CD14-positive monocyte (primary cell): ENCODE results near the gene ERP27. TPM values are rescaled to one million over a fixed set of nuclear protein-coding genes. Genes with fewer than 3 reads are reported as not detected.
A peak's percentile ranks its signal among the peaks of the same experiment; 100 is the strongest.

Experiments used
- DNase-seq, 3 donors: peaks; one replicate each; pipeline ENCODE4 v3.0.0-alpha.2; 2011 to 2022
- H2AFZ ChIP-seq: 2 replicates; pipeline ENCODE4 v1.6.0; 2012; ENCODE audit warnings: mild to moderate bottlenecking, low read depth, low read length, inconsistent platforms; ENCODE audit not compliant: insufficient read depth, poor library complexity, severe bottlenecking
- H3K27ac ChIP-seq, 2 donors: 1 replicate in 1 of 2; 2 replicates in 1 of 2; pipeline ENCODE4 v1.5.1; 2012 to 2013; ENCODE audit warnings: low read length in 2 of 2, control low read depth in 1 of 2, inconsistent platforms in 1 of 2, low read depth in 1 of 2, mild to moderate bottlenecking in 1 of 2
- H3K27me3 ChIP-seq, 2 donors: one replicate each; pipeline versions ENCODE4 v1.6.0 to v1.6.1; 2011 to 2013; ENCODE audit warnings: low read length in 2 of 2; ENCODE audit not compliant: control insufficient read depth in 2 of 2, insufficient read depth in 2 of 2
- H3K36me3 ChIP-seq, 2 donors: replicated peaks in 1 of 2; 1 replicate in 1 of 2; 2 replicates in 1 of 2; pipeline versions ENCODE4 v1.5.1 to v1.6.1; 2012 to 2013; ENCODE audit warnings: low read length in 2 of 2, control low read depth in 1 of 2, inconsistent platforms in 1 of 2, mild to moderate bottlenecking in 1 of 2; ENCODE audit not compliant: insufficient read depth in 2 of 2, control insufficient read depth in 1 of 2
- H3K4me1 ChIP-seq, 2 donors: 1 replicate in 1 of 2; 2 replicates in 1 of 2; pipeline versions ENCODE4 v1.5.1 to v1.6.1; 2012 to 2013; ENCODE audit warnings: low read length in 2 of 2, control low read depth in 1 of 2, inconsistent platforms in 1 of 2, mild to moderate bottlenecking in 1 of 2, moderate library complexity in 1 of 2; ENCODE audit not compliant: insufficient read depth in 2 of 2, control insufficient read depth in 1 of 2
- H3K4me2 ChIP-seq: replicated peaks from 2 replicates; pipeline ENCODE3; 2012; ENCODE audit warnings: low read length, moderate library complexity, mild to moderate bottlenecking; ENCODE audit not compliant: poor library complexity, severe bottlenecking; ENCODE audit errors: extremely low read depth
- H3K4me3 ChIP-seq, 3 experiments: fragments of 200-600 bp in 1 of 3; sonication (generic) in 1 of 3; replicated peaks in 1 of 3; 1 replicate in 2 of 3; 2 replicates in 1 of 3; pipeline ENCODE4 v1.5.1; 2011 to 2013; ENCODE audit warnings: low read length in 3 of 3, mild to moderate bottlenecking in 3 of 3, control low read depth in 2 of 3, low read depth in 2 of 3, inconsistent platforms in 1 of 3, moderate library complexity in 1 of 3
- H3K79me2 ChIP-seq: 2 replicates; pipeline ENCODE4 v1.6.0; 2012; ENCODE audit warnings: mild to moderate bottlenecking, control low read depth, inconsistent platforms, low read length, moderate library complexity; ENCODE audit not compliant: insufficient read depth
- H3K9ac ChIP-seq: 2 replicates; pipeline ENCODE4 v1.6.0; 2017; ENCODE audit warnings: low read length, mild to moderate bottlenecking; ENCODE audit not compliant: insufficient read depth, poor library complexity, severe bottlenecking
- H3K9me3 ChIP-seq, 2 donors: replicated peaks in 1 of 2; 1 replicate in 1 of 2; 2 replicates in 1 of 2; pipeline versions ENCODE4 v1.5.1 to v1.6.1; 2012 to 2013; ENCODE audit warnings: low read length in 2 of 2, control low read depth in 1 of 2; ENCODE audit not compliant: control insufficient read depth in 1 of 2, insufficient read depth in 1 of 2
- H4K20me1 ChIP-seq: 2 replicates; pipeline ENCODE4 v1.6.0; 2012; ENCODE audit warnings: mild to moderate bottlenecking, low read length, control low read depth, moderate library complexity; ENCODE audit not compliant: insufficient read depth
- H3K27ac Mint-ChIP-seq, 7 donors: one replicate each; pipeline ENCODE4 v1.8.0; 2020; ENCODE audit warnings: mild to moderate bottlenecking in 7 of 7, mixed read lengths in 7 of 7, moderate library complexity in 6 of 7, inconsistent platforms in 2 of 7
- H3K27me3 Mint-ChIP-seq, 3 donors: one replicate each; pipeline ENCODE4 v1.8.0; 2021 to 2022; ENCODE audit warnings: low read depth in 3 of 3, mild to moderate bottlenecking in 3 of 3, mixed read lengths in 3 of 3, moderate library complexity in 3 of 3, inconsistent platforms in 1 of 3
- H3K36me3 Mint-ChIP-seq, 2 donors: one replicate each; pipeline ENCODE4 v1.8.0; 2020; ENCODE audit warnings: mixed read lengths in 2 of 2, inconsistent platforms in 1 of 2, mild to moderate bottlenecking in 1 of 2
- H3K4me1 Mint-ChIP-seq: one replicate; pipeline ENCODE4 v1.8.0; 2020; ENCODE audit warnings: mild to moderate bottlenecking, mixed read lengths
- H3K4me3 Mint-ChIP-seq, 2 donors: one replicate each; pipeline ENCODE4 v1.8.0; 2020; ENCODE audit warnings: mild to moderate bottlenecking in 2 of 2, mixed read lengths in 2 of 2, moderate library complexity in 1 of 2
- H3K9me3 Mint-ChIP-seq, 7 donors: one replicate each; pipeline ENCODE4 v1.8.0; 2020 to 2022; ENCODE audit warnings: mixed read lengths in 7 of 7, mild to moderate bottlenecking in 6 of 7, moderate library complexity in 6 of 7, inconsistent platforms in 2 of 7
- CTCF ChIP-seq: fragments of 200-600 bp; IDR thresholded peaks from one replicate; pipeline ENCODE4 v1.8.0; 2022; ENCODE audit warnings: antibody characterized with exemption, mild to moderate bottlenecking
- WGBS: methylation state at CpG from one replicate; pipeline ENCODE4 v1.1.5; 2013; ENCODE audit warnings: missing lambda C conversion rate; ENCODE audit not compliant: insufficient coverage; 5-methylcytosine and 5-hydroxymethylcytosine counted together
- intact Hi-C, 2 donors: fragments of 100-400 bp; cut with micrococcal nuclease; formaldehyde crosslinking; loops; one replicate each; pipeline versions ENCODE4 v1.15.0 to v1.15.1; 2023
- polyA plus RNA-seq, 3 donors: library from polyadenylated mRNA; depleted of rRNA in 1 of 3; unstranded in 2 of 3; stranded (reverse) in 1 of 3; fragments of 300-500 nt in 2 of 3; fragments of >200 nt in 1 of 3; fragmentation: Illumina TruSeq in 2 of 3; gene quantifications; 1 replicate in 2 of 3; 2 replicates in 1 of 3; pipeline ENCODE4 v1.2.3, GENCODE V29; 2012 to 2021

The ERP27 gene
- polyA plus RNA-seq, 3 donors = 2.5 to 7.2 (median 2.5) TPM

DNA sequence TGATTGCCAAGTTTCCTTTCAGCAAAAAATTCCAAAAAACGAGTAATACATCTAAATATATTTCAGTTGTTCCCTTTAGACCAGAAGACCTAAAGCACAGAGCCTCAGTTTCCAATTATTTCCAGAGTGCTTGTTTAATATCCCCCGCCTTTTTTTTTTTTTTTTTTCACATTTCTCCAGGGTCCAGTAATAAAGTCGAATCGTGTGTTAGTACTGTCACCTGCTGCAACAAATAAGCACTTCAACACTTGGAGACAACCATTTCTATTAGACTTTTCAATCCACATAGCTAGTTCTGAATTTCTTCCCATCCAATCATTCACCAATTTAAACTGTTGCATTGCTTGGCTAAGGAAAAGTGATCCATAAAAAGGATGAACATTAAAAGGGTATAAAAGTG lies 48.1 kb upstream of the ERP27 start:
- H4K20me1 ChIP-seq = no peaks in the 10 kb centered on the region
- no peak overlapping the region for H2AFZ ChIP-seq
- DNase-seq = no peak
- no peaks in the 10 kb centered on the region for H3K27me3 Mint-ChIP-seq
- 100% methylated on average over 1 of the region's 4 CpGs for WGBS
- H3K9ac ChIP-seq = no peak overlapping the region
- intact Hi-C loops = loop anchor here in 1 of 2 donors (5.0 kb wide), 1 partner anchor 39 kb away; no protein-coding TSS in a partner anchor
- H3K36me3 ChIP-seq = no peaks in the 10 kb centered on the region
- H3K79me2 ChIP-seq = peaks cover 30% of the 10 kb centered on the region
- TF ChIP-seq CTCF = no peak
- H3K4me1 ChIP-seq = peaks cover 67 to 83% of the 10 kb centered on the region in 2 donors
- H3K27ac ChIP-seq = no peak overlapping the region
- H3K9me3 Mint-ChIP-seq = peaks cover 0 to 4% (median 0%) of the 10 kb centered on the region in 7 donors
- H3K36me3 Mint-ChIP-seq = no peaks in the 10 kb centered on the region
- no peak overlapping the region for H3K4me3 Mint-ChIP-seq
- H3K4me3 ChIP-seq = no peak overlapping the region
- no peaks in the 10 kb centered on the region for H3K27me3 ChIP-seq
- no peak overlapping the region for H3K4me2 ChIP-seq
- H3K27ac Mint-ChIP-seq = peak overlapping the region in 1 of 7 donors; percentile 33
- H3K4me1 Mint-ChIP-seq = peaks cover 85% of the 10 kb centered on the region
- H3K9me3 ChIP-seq = no peaks in the 10 kb centered on the region

- no peak for TF ChIP-seq CTCF
- Mint-ChIP-seq H3K9me3 (no peaks in the 10 kb centered on the region), H3K27me3 (no peaks in the 10 kb centered on the region), H3K27ac (peak overlapping the region in 6 of 7 donors; percentile 3 to 99 (median 76)), H3K4me3 (no peak overlapping the region), H3K4me1 (peaks cover 91% of the 10 kb centered on the region), H3K36me3 (no peaks in the 10 kb centered on the region)
- no peaks in the 10 kb centered on the region for H3K27me3 ChIP-seq
- H4K20me1 ChIP-seq = no peaks in the 10 kb centered on the region
- H3K9ac ChIP-seq = no peak overlapping the region
- H2AFZ ChIP-seq = no peak overlapping the region
- H3K4me1 ChIP-seq = peaks cover 81 to 95% of the 10 kb centered on the region in 2 donors
- H3K36me3 ChIP-seq = no peaks in the 10 kb centered on the region
- no peaks in the 10 kb centered on the region for H3K9me3 ChIP-seq
- H3K4me2 ChIP-seq = no peak overlapping the region
- no peak for DNase-seq
- H3K4me3 ChIP-seq = no peak overlapping the region
- peaks cover 28% of the 10 kb centered on the region for H3K79me2 ChIP-seq
- intact Hi-C loops = loop anchor here in 1 of 2 donors (5.0 kb wide), 1 partner anchor 38 kb away; no protein-coding TSS in a partner anchor
- WGBS = no CpG with 5 or more reads among the region's 1 CpG
- H3K27ac ChIP-seq = peak overlapping the region in 1 of 2 donors; percentile 98
Measured at GRCh38 chr12:14984766-14985285, 46.5 kb upstream of the ERP27 start.
